Gastrocnemius medialis (tissue), 4 donors: ENCODE measurements around the gene MYO9B.

Source experiments
- POLR2A ChIP-seq, 2 donors: fragments of 450-650 bp; IDR thresholded peaks; one replicate each; pipeline ENCODE4 v1.6.1; 2017; ENCODE audit warnings: antibody characterized with exemption in 2 of 2, mild to moderate bottlenecking in 2 of 2, moderate library complexity in 2 of 2
- TF ChIP-seq, protein P1 (sequence below), 5 experiments: fragments of 450-650 bp in 3 of 5; fragments of 200-600 bp in 2 of 5; sonication (generic) in 2 of 5; IDR thresholded peaks in 4 of 5; conservative IDR thresholded peaks in 1 of 5; 1 replicate in 4 of 5; 2 replicates in 1 of 5; pipeline ENCODE4 v1.5.1; 2016 to 2019; ENCODE audit warnings: antibody characterized with exemption in 5 of 5, mild to moderate bottlenecking in 3 of 5, moderate library complexity in 3 of 5

DNA sequence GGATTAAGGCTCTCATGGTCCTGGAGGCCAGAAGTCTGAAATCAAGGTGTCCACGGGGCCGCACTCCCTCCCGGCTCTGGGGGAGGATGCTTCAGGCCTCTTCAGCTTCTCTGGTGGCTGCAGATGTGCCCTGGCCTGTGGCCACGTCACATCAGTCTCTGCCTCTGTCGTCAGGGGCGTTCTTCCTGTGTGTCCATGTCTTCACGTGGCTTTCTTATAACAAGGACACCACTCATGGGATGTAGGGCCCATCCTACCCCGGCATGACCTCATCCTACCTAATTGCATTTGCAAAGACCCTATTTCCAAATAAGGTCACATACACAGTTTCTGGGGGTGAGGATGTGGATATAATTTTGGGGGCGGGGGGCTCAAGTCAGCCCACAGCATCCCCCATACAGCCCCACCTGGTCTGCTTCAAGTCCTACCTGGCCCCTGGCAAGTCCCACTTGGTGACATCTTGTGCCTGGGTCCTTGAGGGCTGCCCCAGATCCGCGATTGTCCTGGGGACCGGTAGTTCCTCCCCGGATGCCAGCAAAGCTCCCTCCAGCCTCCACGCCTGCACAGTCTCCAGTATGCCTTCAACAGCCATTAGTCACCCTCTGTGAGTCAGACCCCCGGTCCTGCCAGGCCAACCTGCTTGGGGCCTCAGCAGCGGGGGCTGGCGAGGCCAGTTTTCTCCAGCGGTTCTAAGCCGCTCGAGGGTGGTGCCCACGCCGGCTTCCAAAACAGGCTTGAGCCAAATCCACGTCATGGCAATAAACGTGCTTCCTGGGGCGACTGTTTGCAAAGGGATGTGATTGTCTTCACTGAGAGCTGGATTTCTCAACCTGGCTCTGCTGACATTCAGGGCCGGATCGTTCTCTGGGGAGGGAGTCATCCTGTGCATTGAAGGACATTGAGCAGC lies 32.2 kb downstream of the MYO9B start:
- TF ChIP-seq, protein P1, sequence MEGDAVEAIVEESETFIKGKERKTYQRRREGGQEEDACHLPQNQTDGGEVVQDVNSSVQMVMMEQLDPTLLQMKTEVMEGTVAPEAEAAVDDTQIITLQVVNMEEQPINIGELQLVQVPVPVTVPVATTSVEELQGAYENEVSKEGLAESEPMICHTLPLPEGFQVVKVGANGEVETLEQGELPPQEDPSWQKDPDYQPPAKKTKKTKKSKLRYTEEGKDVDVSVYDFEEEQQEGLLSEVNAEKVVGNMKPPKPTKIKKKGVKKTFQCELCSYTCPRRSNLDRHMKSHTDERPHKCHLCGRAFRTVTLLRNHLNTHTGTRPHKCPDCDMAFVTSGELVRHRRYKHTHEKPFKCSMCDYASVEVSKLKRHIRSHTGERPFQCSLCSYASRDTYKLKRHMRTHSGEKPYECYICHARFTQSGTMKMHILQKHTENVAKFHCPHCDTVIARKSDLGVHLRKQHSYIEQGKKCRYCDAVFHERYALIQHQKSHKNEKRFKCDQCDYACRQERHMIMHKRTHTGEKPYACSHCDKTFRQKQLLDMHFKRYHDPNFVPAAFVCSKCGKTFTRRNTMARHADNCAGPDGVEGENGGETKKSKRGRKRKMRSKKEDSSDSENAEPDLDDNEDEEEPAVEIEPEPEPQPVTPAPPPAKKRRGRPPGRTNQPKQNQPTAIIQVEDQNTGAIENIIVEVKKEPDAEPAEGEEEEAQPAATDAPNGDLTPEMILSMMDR (IDR thresholded peaks at IDR 0.05 in 4 of 5, conservative IDR thresholded peaks at IDR 0.05 in 1 of 5) = no peak
- TF ChIP-seq POLR2A (IDR thresholded peaks at IDR 0.05) = no peak
